HL-60 (cell line): ENCODE measurements around the gene STRA6.

ENCODE experiments used
- POLR2AphosphoS5 ChIP-seq: IDR thresholded peaks from 2 replicates; pipeline ENCODE4 v1.6.1; 2012; ENCODE audit warnings: low read depth
- TF ChIP-seq, protein P1 (sequence below): IDR thresholded peaks from one replicate; pipeline ENCODE4 v1.5.1; 2011; ENCODE audit warnings: low read length, control low read depth, inconsistent platforms; ENCODE audit not compliant: insufficient read depth

DNA sequence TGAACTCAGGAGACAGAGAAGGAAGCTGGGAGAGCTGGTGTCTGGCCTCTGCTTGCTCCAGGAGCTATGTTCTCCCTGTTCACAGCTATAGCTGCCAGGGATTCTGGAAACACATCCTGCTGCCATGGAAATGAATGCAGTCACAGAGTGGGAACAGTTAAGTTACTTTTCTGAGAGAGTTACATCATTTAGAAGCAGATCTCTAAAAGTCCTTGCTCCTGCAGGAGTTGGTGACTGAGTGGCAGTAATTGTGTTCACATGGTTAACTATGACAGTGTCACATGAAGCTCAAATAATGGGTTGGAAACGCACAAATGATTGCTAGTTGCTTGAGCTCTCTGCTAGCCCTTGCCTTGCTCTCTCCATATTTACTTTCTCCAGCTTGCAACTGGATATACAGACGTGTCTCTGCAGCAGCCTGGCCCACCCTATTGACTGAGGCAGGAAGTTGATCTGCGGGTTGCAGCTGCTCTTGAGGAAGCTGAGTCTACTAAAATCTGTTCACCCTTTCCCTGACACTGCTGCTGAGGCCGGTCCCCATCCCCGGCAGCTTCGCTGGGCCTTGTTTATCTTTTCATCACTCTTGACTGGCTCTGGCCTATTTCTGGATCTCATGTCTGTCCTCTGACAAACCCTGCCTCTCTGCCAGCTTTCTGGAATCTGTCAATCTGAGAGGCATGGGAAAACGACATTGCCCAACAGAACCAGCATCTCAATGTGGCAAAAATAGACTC lies 45.7 kb downstream of the STRA6 start:
- TF ChIP-seq, protein P1, sequence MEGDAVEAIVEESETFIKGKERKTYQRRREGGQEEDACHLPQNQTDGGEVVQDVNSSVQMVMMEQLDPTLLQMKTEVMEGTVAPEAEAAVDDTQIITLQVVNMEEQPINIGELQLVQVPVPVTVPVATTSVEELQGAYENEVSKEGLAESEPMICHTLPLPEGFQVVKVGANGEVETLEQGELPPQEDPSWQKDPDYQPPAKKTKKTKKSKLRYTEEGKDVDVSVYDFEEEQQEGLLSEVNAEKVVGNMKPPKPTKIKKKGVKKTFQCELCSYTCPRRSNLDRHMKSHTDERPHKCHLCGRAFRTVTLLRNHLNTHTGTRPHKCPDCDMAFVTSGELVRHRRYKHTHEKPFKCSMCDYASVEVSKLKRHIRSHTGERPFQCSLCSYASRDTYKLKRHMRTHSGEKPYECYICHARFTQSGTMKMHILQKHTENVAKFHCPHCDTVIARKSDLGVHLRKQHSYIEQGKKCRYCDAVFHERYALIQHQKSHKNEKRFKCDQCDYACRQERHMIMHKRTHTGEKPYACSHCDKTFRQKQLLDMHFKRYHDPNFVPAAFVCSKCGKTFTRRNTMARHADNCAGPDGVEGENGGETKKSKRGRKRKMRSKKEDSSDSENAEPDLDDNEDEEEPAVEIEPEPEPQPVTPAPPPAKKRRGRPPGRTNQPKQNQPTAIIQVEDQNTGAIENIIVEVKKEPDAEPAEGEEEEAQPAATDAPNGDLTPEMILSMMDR: no peak
- TF ChIP-seq POLR2AphosphoS5: no peak
